Measurements from ENCODE around the gene RBM25.

Gene RBM25

GRCh38 chr14:73058224-73058921, at the start of gene RBM25 (continued):
- TF ChIP-seq ZBTB20 (tag by site-specific recombination; IDR thresholded peaks at IDR 0.05) (no peak; the same call in 1 of the 2 replicates), ZNF768 (tag by site-specific recombination; IDR thresholded peaks at IDR 0.05) (no peak), ZNF341 (tag by site-specific recombination; IDR thresholded peaks at IDR 0.05; ENCODE audit: low read depth) (peak; percentile 54; the same call in 1 of the 2 replicates), ZNF248 (tag by site-specific recombination; IDR thresholded peaks at IDR 0.05) (no peak), ZNF433 (tag by site-specific recombination; IDR thresholded peaks at IDR 0.05; ENCODE audit: low read depth) (no peak), KLF1 (tag by site-specific recombination; IDR thresholded peaks at IDR 0.05) (no peak), ZNF530 (tag by site-specific recombination; IDR thresholded peaks at IDR 0.05; ENCODE audit: low read depth) (no peak), ZNF362 (tag by site-specific recombination; IDR thresholded peaks at IDR 0.05) (no peak), ZNF391 (tag by site-specific recombination; IDR thresholded peaks at IDR 0.05; ENCODE audit: borderline replicate concordance, low read depth) (no peak; the same call in 1 of the 2 replicates), ZNF366 (tag by site-specific recombination; conservative IDR thresholded peaks at IDR 0.05) (no peak), ZNF148 (tag by site-specific recombination; IDR thresholded peaks at IDR 0.05; ENCODE audit: borderline replicate concordance) (no peak), IKZF3 (tag by site-specific recombination; IDR thresholded peaks at IDR 0.05) (no peak), MYNN (tag by site-specific recombination; IDR thresholded peaks at IDR 0.05; ENCODE audit: borderline replicate concordance) (no peak), ZNF488 (tag by site-specific recombination; IDR thresholded peaks at IDR 0.05) (no peak), ZSCAN16 (tag by site-specific recombination; IDR thresholded peaks at IDR 0.05) (no peak), KLF10 (tag by site-specific recombination; IDR thresholded peaks at IDR 0.05) (no peak), ZNF571 (tag by site-specific recombination; IDR thresholded peaks at IDR 0.05) (no peak), ZNF16 (tag by site-specific recombination; IDR thresholded peaks at IDR 0.05; ENCODE audit: low read depth) (no peak), ZNF654 (tag by site-specific recombination; IDR thresholded peaks at IDR 0.05; ENCODE audit: low read depth) (peak; percentile 20; the same call in 1 of the 2 replicates), RBAK (tag by site-specific recombination; IDR thresholded peaks at IDR 0.05) (no peak), SCRT2 (tag by site-specific recombination; IDR thresholded peaks at IDR 0.05) (no peak), PRDM4 (tag by site-specific recombination; IDR thresholded peaks at IDR 0.05) (no peak), ZNF214 (tag by site-specific recombination; IDR thresholded peaks at IDR 0.05; ENCODE audit: borderline replicate concordance) (no peak), HOXD13 (CRISPR knock-in tag; IDR thresholded peaks at IDR 0.05; ENCODE audit: borderline replicate concordance) (peak; percentile 65; the same call in 1 of the 2 replicates), ZNF426 (tag by site-specific recombination; IDR thresholded peaks at IDR 0.05) (no peak), ZNF394 (tag by site-specific recombination; IDR thresholded peaks at IDR 0.05; ENCODE audit: borderline replicate concordance) (no peak), HOXA7 (CRISPR knock-in tag; IDR thresholded peaks at IDR 0.05; ENCODE audit: borderline replicate concordance) (no peak), ZNF175 (tag by site-specific recombination; IDR thresholded peaks at IDR 0.05) (no peak), ZNF133 (tag by site-specific recombination; IDR thresholded peaks at IDR 0.05) (no peak), SP2 (tag by site-specific recombination; IDR thresholded peaks at IDR 0.05) (peak; percentile 49), INSM2 (tag by site-specific recombination; IDR thresholded peaks at IDR 0.05) (no peak), ZNF155 (tag by site-specific recombination; IDR thresholded peaks at IDR 0.05) (no peak)

All from HEK293 (cell line).